Endothelial cell of umbilical vein (primary cell): ENCODE data around the gene AOX1. TPM values are rescaled to one million over a fixed set of nuclear protein-coding genes. Genes with fewer than 3 reads are reported as not detected.

Experiments used
- BruUV-seq: library from RNA; stranded (reverse); fragments of 400-500 nt; replicated peaks from 2 replicates; lab custom pipeline; 2021; lab: Mats Ljungman, UMichigan
- CTCF ChIA-PET: fragments of 300-600, 350-600 bp; sonication (Branson Sonifier 250); formaldehyde crosslinking; loops from one replicate; lab custom pipeline; 2021; ENCODE audit warnings: antibody characterized with exemption, inconsistent platforms; lab: Charles Lee
- POLR2A ChIA-PET: fragments of 300-600, 350-600 bp; sonication (Branson Sonifier 250); formaldehyde crosslinking; loops from one replicate; lab custom pipeline; 2021; ENCODE audit warnings: antibody characterized with exemption, inconsistent platforms; lab: Charles Lee
- DNase-seq: peaks from one replicate; pipeline ENCODE4 v3.0.0-alpha.2; 2011; ENCODE audit warnings: low read depth, low spot score
- FAIRE-seq: peaks from 2 replicates; lab custom pipeline; 2011; peaks lifted over from hg19 to GRCh38; lab: Jason Lieb, UNC
- H2AFZ ChIP-seq: 2 replicates; pipeline ENCODE4 v1.6.0; 2012; ENCODE audit warnings: low read depth, low read length, control low read depth, inconsistent platforms
- H3K27ac ChIP-seq: 2 replicates; pipeline ENCODE4 v1.5.1; 2011; ENCODE audit warnings: low read depth, mild to moderate bottlenecking, control low read depth, low read length, moderate library complexity; ENCODE audit not compliant: insufficient read depth
- H3K27me3 ChIP-seq, 2 experiments: 2 replicates each; pipeline versions ENCODE4 v1.6.0 to v1.6.1; 2011; ENCODE audit warnings: low read length in 2 of 2, mixed read lengths in 1 of 2; ENCODE audit not compliant: control insufficient read depth in 2 of 2, insufficient read depth in 2 of 2
- H3K36me3 ChIP-seq, 2 experiments: 2 replicates in 1 of 2; 3 replicates in 1 of 2; pipeline ENCODE4 v1.5.1; 2011; ENCODE audit warnings: low read length in 2 of 2, mild to moderate bottlenecking in 1 of 2, moderate library complexity in 1 of 2; ENCODE audit not compliant: control insufficient read depth in 2 of 2, insufficient read depth in 2 of 2; ENCODE audit errors: extremely low read depth in 1 of 2
- H3K4me1 ChIP-seq: 3 replicates; pipeline ENCODE4 v1.5.1; 2011; ENCODE audit warnings: mild to moderate bottlenecking, low read length; ENCODE audit not compliant: control insufficient read depth, insufficient read depth; ENCODE audit errors: extremely low read depth
- H3K4me2 ChIP-seq: 2 replicates; pipeline ENCODE4 v1.6.1; 2011; ENCODE audit warnings: low read length, control low read depth, mixed read lengths; ENCODE audit not compliant: insufficient read depth
- H3K4me3 ChIP-seq, 3 experiments: fragments of 200-600 bp in 1 of 3; sonication (generic), shearing (Covaris generic) in 1 of 3; replicated peaks in 1 of 3; 2 replicates each; pipeline ENCODE4 v1.5.1; 2011 to 2016; ENCODE audit warnings: control low read depth in 3 of 3, low read length in 3 of 3, mild to moderate bottlenecking in 2 of 3, inconsistent platforms in 1 of 3, low read depth in 1 of 3, moderate library complexity in 1 of 3; ENCODE audit not compliant: insufficient read depth in 1 of 3
- H3K79me2 ChIP-seq: 2 replicates; pipeline ENCODE4 v1.6.0; 2012; ENCODE audit warnings: low read length, inconsistent platforms; ENCODE audit not compliant: control insufficient read depth, insufficient read depth
- H3K9ac ChIP-seq: replicated peaks from 2 replicates; pipeline ENCODE3; 2011; ENCODE audit warnings: low read length, control low read depth; ENCODE audit not compliant: insufficient read depth; ENCODE audit errors: extremely low read depth
- H3K9me1 ChIP-seq: replicated peaks from 3 replicates; pipeline ENCODE4 v1.6.0; 2011; ENCODE audit warnings: mild to moderate bottlenecking, low read length; ENCODE audit not compliant: control insufficient read depth, insufficient read depth; ENCODE audit errors: extremely low read depth
- H3K9me3 ChIP-seq: replicated peaks from 2 replicates; pipeline ENCODE4 v1.5.1; 2012; ENCODE audit warnings: low read length, inconsistent platforms; ENCODE audit not compliant: control insufficient read depth, insufficient read depth
- H4K20me1 ChIP-seq: replicated peaks from 2 replicates; pipeline ENCODE3; 2011; ENCODE audit warnings: mild to moderate bottlenecking, low read length; ENCODE audit not compliant: control insufficient read depth, insufficient read depth; ENCODE audit errors: extremely low read depth
- FOS ChIP-seq: IDR thresholded peaks from 2 replicates; pipeline ENCODE4 v1.6.1; 2011; ENCODE audit warnings: mild to moderate bottlenecking, low read length, moderate library complexity, borderline replicate concordance; ENCODE audit not compliant: insufficient read depth
- GATA2 ChIP-seq: IDR thresholded peaks from 2 replicates; pipeline ENCODE4 v1.7.0; 2011; ENCODE audit warnings: low read depth, mild to moderate bottlenecking, moderate library complexity, mixed read lengths, low read length; ENCODE audit not compliant: insufficient read length, insufficient read depth
- JUN ChIP-seq: IDR thresholded peaks from 2 replicates; pipeline ENCODE4 v1.6.1; 2011; ENCODE audit warnings: borderline replicate concordance, low read depth; ENCODE audit not compliant: insufficient read length, insufficient read depth
- MYC ChIP-seq: IDR thresholded peaks from one replicate; pipeline ENCODE4 v1.6.1; 2011; ENCODE audit warnings: mild to moderate bottlenecking, low read depth, low read length
- POLR2AphosphoS5 ChIP-seq: IDR thresholded peaks from 2 replicates; pipeline ENCODE4 v1.6.1; 2012; ENCODE audit warnings: low read depth, mild to moderate bottlenecking, control low read depth, low read length, moderate library complexity; ENCODE audit not compliant: insufficient read depth
- dilution Hi-C: fragments of 300-500 bp; cut with MboI; formaldehyde crosslinking; loops from one replicate; pipeline ENCODE4 v1.15.0; 2019; ENCODE audit warnings: low sequenced_read_pairs; ENCODE audit not compliant: extremely low pct_ligation_motif_present
- intact Hi-C: fragments of 100-400 bp; cut with micrococcal nuclease; formaldehyde crosslinking; loops from one replicate; pipeline ENCODE4 v1.10.0; 2022
- polyA plus RNA-seq, 4 experiments: library from polyadenylated mRNA; depleted of rRNA in 3 of 4; stranded (reverse) in 3 of 4; unstranded in 1 of 4; fragments of >200 nt; gene quantifications; 2 replicates each; pipeline versions ENCODE4 v1.2.1 to v1.2.3, GENCODE V29; 2011 to 2012; ENCODE audit warnings: missing spikeins in 1 of 4
- total RNA-seq: library from RNA; stranded (reverse); gene quantifications from 2 replicates; pipeline ENCODE4 v1.2.3, GENCODE V29; 2021
- TF ChIP-seq, protein P1 (sequence below), 2 donors: IDR thresholded peaks; 1 replicate in 1 of 2; 2 replicates in 1 of 2; pipeline ENCODE4 v1.5.1; 2011; ENCODE audit warnings: low read length in 2 of 2, mild to moderate bottlenecking in 2 of 2, moderate library complexity in 2 of 2, control low read depth in 1 of 2, inconsistent platforms in 1 of 2, low read depth in 1 of 2; ENCODE audit not compliant: insufficient read depth in 1 of 2; ENCODE audit errors: extremely low read depth in 1 of 2

The AOX1 gene
- total and polyA plus RNA-seq, 2 donors (not counting 3 experiments of a cell fraction or from before 2014, with no cell fraction given) = 0.03 to 0.46 TPM

DNA sequence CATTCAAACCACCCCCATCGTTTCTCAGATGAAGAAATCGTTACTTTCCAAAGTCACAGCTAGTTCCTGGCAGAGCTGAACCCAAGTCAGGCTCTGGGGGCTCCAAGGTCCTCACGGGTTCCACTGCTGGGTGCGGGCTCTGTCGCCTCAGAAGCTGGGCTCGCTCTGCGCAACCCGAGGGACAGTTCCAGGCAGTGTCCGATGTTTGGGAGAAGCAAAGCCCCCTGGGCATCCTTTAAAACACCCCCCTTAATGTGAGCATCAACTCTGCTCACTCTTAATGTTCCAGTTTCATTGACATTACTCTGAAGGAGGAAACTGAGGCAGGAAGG, 796 bp downstream of the AOX1 start:
- dilution Hi-C loops (no loop called here), intact Hi-C loops (no loop called here)
- H2AFZ ChIP-seq = peak overlapping the region; percentile 94
- ChIA-PET CTCF (interaction anchor here (1.0 to 2.1 kb wide), 9 partner anchors 10 to 613 kb away, joined by 3 to 7 read pairs (median 6); no protein-coding TSS in a partner anchor), POLR2A (no interaction called here)
- H3K4me2 ChIP-seq = peak overlapping the region; percentile 84
- no peak for FAIRE-seq
- DNase-seq = no peak
- H3K9me3 ChIP-seq = no peaks in the 10 kb centered on the region
- TF ChIP-seq MYC = no peak
- TF ChIP-seq, protein P1, sequence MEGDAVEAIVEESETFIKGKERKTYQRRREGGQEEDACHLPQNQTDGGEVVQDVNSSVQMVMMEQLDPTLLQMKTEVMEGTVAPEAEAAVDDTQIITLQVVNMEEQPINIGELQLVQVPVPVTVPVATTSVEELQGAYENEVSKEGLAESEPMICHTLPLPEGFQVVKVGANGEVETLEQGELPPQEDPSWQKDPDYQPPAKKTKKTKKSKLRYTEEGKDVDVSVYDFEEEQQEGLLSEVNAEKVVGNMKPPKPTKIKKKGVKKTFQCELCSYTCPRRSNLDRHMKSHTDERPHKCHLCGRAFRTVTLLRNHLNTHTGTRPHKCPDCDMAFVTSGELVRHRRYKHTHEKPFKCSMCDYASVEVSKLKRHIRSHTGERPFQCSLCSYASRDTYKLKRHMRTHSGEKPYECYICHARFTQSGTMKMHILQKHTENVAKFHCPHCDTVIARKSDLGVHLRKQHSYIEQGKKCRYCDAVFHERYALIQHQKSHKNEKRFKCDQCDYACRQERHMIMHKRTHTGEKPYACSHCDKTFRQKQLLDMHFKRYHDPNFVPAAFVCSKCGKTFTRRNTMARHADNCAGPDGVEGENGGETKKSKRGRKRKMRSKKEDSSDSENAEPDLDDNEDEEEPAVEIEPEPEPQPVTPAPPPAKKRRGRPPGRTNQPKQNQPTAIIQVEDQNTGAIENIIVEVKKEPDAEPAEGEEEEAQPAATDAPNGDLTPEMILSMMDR (IDR thresholded peaks at IDR 0.05; ENCODE audit: extremely low read depth in 1 of 2, insufficient read depth in 1 of 2, low read depth in 1 of 2, low read length in 2 of 2) = no peak
- TF ChIP-seq POLR2AphosphoS5 = no peak
- no peak for TF ChIP-seq FOS
- TF ChIP-seq GATA2 = no peak
- TF ChIP-seq JUN = no peak
- no peaks in the 10 kb centered on the region for H3K79me2 ChIP-seq
- H3K27me3 ChIP-seq = no peaks in the 10 kb centered on the region
- peaks cover 11% of the 10 kb centered on the region for H3K4me1 ChIP-seq
- H3K27ac ChIP-seq = no peak overlapping the region
- H3K9me1 ChIP-seq = no peaks in the 10 kb centered on the region
- no peaks in the 10 kb centered on the region for H4K20me1 ChIP-seq
- H3K36me3 ChIP-seq = no peaks in the 10 kb centered on the region
- no peak overlapping the region for H3K4me3 ChIP-seq
- H3K9ac ChIP-seq = no peak overlapping the region
- BruUV-seq = TSS peak; percentile 30
